Endothelial cell of umbilical vein (primary cell): ENCODE measurements around the gene NRM. TPM values are rescaled to one million over a fixed set of nuclear protein-coding genes. Genes with fewer than 3 reads are reported as not detected.

Experiments used
- BruUV-seq: library from RNA; stranded (reverse); fragments of 400-500 nt; replicated peaks from 2 replicates; lab custom pipeline; 2021; lab: Mats Ljungman, UMichigan
- CTCF ChIA-PET: fragments of 300-600, 350-600 bp; sonication (Branson Sonifier 250); formaldehyde crosslinking; loops from one replicate; lab custom pipeline; 2021; ENCODE audit warnings: antibody characterized with exemption, inconsistent platforms; lab: Charles Lee
- POLR2A ChIA-PET: fragments of 300-600, 350-600 bp; sonication (Branson Sonifier 250); formaldehyde crosslinking; loops from one replicate; lab custom pipeline; 2021; ENCODE audit warnings: antibody characterized with exemption, inconsistent platforms; lab: Charles Lee
- DNase-seq: peaks from one replicate; pipeline ENCODE4 v3.0.0-alpha.2; 2011; ENCODE audit warnings: low read depth, low spot score
- FAIRE-seq: peaks from 2 replicates; lab custom pipeline; 2011; peaks lifted over from hg19 to GRCh38; lab: Jason Lieb, UNC
- H2AFZ ChIP-seq: 2 replicates; pipeline ENCODE4 v1.6.0; 2012; ENCODE audit warnings: low read depth, low read length, control low read depth, inconsistent platforms
- H3K27ac ChIP-seq: 2 replicates; pipeline ENCODE4 v1.5.1; 2011; ENCODE audit warnings: low read depth, mild to moderate bottlenecking, control low read depth, low read length, moderate library complexity; ENCODE audit not compliant: insufficient read depth
- H3K27me3 ChIP-seq, 2 experiments: 2 replicates each; pipeline versions ENCODE4 v1.6.0 to v1.6.1; 2011; ENCODE audit warnings: low read length in 2 of 2, mixed read lengths in 1 of 2; ENCODE audit not compliant: control insufficient read depth in 2 of 2, insufficient read depth in 2 of 2
- H3K36me3 ChIP-seq, 2 experiments: 2 replicates in 1 of 2; 3 replicates in 1 of 2; pipeline ENCODE4 v1.5.1; 2011; ENCODE audit warnings: low read length in 2 of 2, mild to moderate bottlenecking in 1 of 2, moderate library complexity in 1 of 2; ENCODE audit not compliant: control insufficient read depth in 2 of 2, insufficient read depth in 2 of 2; ENCODE audit errors: extremely low read depth in 1 of 2
- H3K4me1 ChIP-seq: 3 replicates; pipeline ENCODE4 v1.5.1; 2011; ENCODE audit warnings: mild to moderate bottlenecking, low read length; ENCODE audit not compliant: control insufficient read depth, insufficient read depth; ENCODE audit errors: extremely low read depth
- H3K4me2 ChIP-seq: 2 replicates; pipeline ENCODE4 v1.6.1; 2011; ENCODE audit warnings: low read length, control low read depth, mixed read lengths; ENCODE audit not compliant: insufficient read depth
- H3K4me3 ChIP-seq, 3 experiments: fragments of 200-600 bp in 1 of 3; sonication (generic), shearing (Covaris generic) in 1 of 3; replicated peaks in 1 of 3; 2 replicates each; pipeline ENCODE4 v1.5.1; 2011 to 2016; ENCODE audit warnings: control low read depth in 3 of 3, low read length in 3 of 3, mild to moderate bottlenecking in 2 of 3, inconsistent platforms in 1 of 3, low read depth in 1 of 3, moderate library complexity in 1 of 3; ENCODE audit not compliant: insufficient read depth in 1 of 3
- H3K79me2 ChIP-seq: 2 replicates; pipeline ENCODE4 v1.6.0; 2012; ENCODE audit warnings: low read length, inconsistent platforms; ENCODE audit not compliant: control insufficient read depth, insufficient read depth
- H3K9ac ChIP-seq: replicated peaks from 2 replicates; pipeline ENCODE3; 2011; ENCODE audit warnings: low read length, control low read depth; ENCODE audit not compliant: insufficient read depth; ENCODE audit errors: extremely low read depth
- H3K9me1 ChIP-seq: replicated peaks from 3 replicates; pipeline ENCODE4 v1.6.0; 2011; ENCODE audit warnings: mild to moderate bottlenecking, low read length; ENCODE audit not compliant: control insufficient read depth, insufficient read depth; ENCODE audit errors: extremely low read depth
- H3K9me3 ChIP-seq: replicated peaks from 2 replicates; pipeline ENCODE4 v1.5.1; 2012; ENCODE audit warnings: low read length, inconsistent platforms; ENCODE audit not compliant: control insufficient read depth, insufficient read depth
- H4K20me1 ChIP-seq: replicated peaks from 2 replicates; pipeline ENCODE3; 2011; ENCODE audit warnings: mild to moderate bottlenecking, low read length; ENCODE audit not compliant: control insufficient read depth, insufficient read depth; ENCODE audit errors: extremely low read depth
- EZH2 ChIP-seq: IDR thresholded peaks from 2 replicates; pipeline ENCODE4 v1.6.1; 2012; ENCODE audit warnings: borderline replicate concordance, low read depth, mild to moderate bottlenecking, moderate library complexity, low read length, inconsistent platforms; ENCODE audit not compliant: severe bottlenecking
- FOS ChIP-seq: IDR thresholded peaks from 2 replicates; pipeline ENCODE4 v1.6.1; 2011; ENCODE audit warnings: mild to moderate bottlenecking, low read length, moderate library complexity, borderline replicate concordance; ENCODE audit not compliant: insufficient read depth
- GATA2 ChIP-seq: IDR thresholded peaks from 2 replicates; pipeline ENCODE4 v1.7.0; 2011; ENCODE audit warnings: low read depth, mild to moderate bottlenecking, moderate library complexity, mixed read lengths, low read length; ENCODE audit not compliant: insufficient read length, insufficient read depth
- JUN ChIP-seq: IDR thresholded peaks from 2 replicates; pipeline ENCODE4 v1.6.1; 2011; ENCODE audit warnings: borderline replicate concordance, low read depth; ENCODE audit not compliant: insufficient read length, insufficient read depth
- MYC ChIP-seq: IDR thresholded peaks from one replicate; pipeline ENCODE4 v1.6.1; 2011; ENCODE audit warnings: mild to moderate bottlenecking, low read depth, low read length
- POLR2A ChIP-seq: IDR thresholded peaks from 2 replicates; pipeline ENCODE4 v1.6.1; 2012; ENCODE audit warnings: low read depth, mild to moderate bottlenecking, control low read depth, low read length
- POLR2AphosphoS5 ChIP-seq: IDR thresholded peaks from 2 replicates; pipeline ENCODE4 v1.6.1; 2012; ENCODE audit warnings: low read depth, mild to moderate bottlenecking, control low read depth, low read length, moderate library complexity; ENCODE audit not compliant: insufficient read depth
- dilution Hi-C: fragments of 300-500 bp; cut with MboI; formaldehyde crosslinking; loops from one replicate; pipeline ENCODE4 v1.15.0; 2019; ENCODE audit warnings: low sequenced_read_pairs; ENCODE audit not compliant: extremely low pct_ligation_motif_present
- intact Hi-C: fragments of 100-400 bp; cut with micrococcal nuclease; formaldehyde crosslinking; loops from one replicate; pipeline ENCODE4 v1.10.0; 2022
- polyA plus RNA-seq, 4 experiments: library from polyadenylated mRNA; depleted of rRNA in 3 of 4; stranded (reverse) in 3 of 4; unstranded in 1 of 4; fragments of >200 nt; gene quantifications; 2 replicates each; pipeline versions ENCODE4 v1.2.1 to v1.2.3, GENCODE V29; 2011 to 2012; ENCODE audit warnings: missing spikeins in 1 of 4
- total RNA-seq: library from RNA; stranded (reverse); gene quantifications from 2 replicates; pipeline ENCODE4 v1.2.3, GENCODE V29; 2021
- TF ChIP-seq, protein P1 (sequence below): IDR thresholded peaks from 2 replicates; pipeline ENCODE4 v1.6.1; 2011; ENCODE audit not compliant: insufficient read depth, insufficient read length
- TF ChIP-seq, protein P2 (sequence below), 2 donors: IDR thresholded peaks; 1 replicate in 1 of 2; 2 replicates in 1 of 2; pipeline ENCODE4 v1.5.1; 2011; ENCODE audit warnings: low read length in 2 of 2, mild to moderate bottlenecking in 2 of 2, moderate library complexity in 2 of 2, control low read depth in 1 of 2, inconsistent platforms in 1 of 2, low read depth in 1 of 2; ENCODE audit not compliant: insufficient read depth in 1 of 2; ENCODE audit errors: extremely low read depth in 1 of 2

Gene NRM
- total and polyA plus RNA-seq, 2 donors (not counting 3 experiments of a cell fraction or from before 2014, with no cell fraction given), result 32.2 to 33.8 TPM

- Histone ChIP-seq H3K4me2 (no peak overlapping the region), H3K79me2 (peaks cover 23% of the 10 kb centered on the region), H3K27me3 (no peaks in the 10 kb centered on the region), H4K20me1 (peaks cover 4% of the 10 kb centered on the region), H3K9me1 (no peaks in the 10 kb centered on the region), H3K9ac (no peak overlapping the region), H3K4me3 (no peak overlapping the region), H3K36me3 (peaks cover 11 to 36% of the 10 kb centered on the region in 2 experiments), H3K9me3 (no peaks in the 10 kb centered on the region), H3K27ac (no peak overlapping the region), H3K4me1 (peaks cover 20% of the 10 kb centered on the region), H2AFZ (no peak overlapping the region)
- DNase-seq (peak; percentile 26), FAIRE-seq (no peak)
- dilution Hi-C loops, result loop anchor here (25.0 kb wide), 1 partner anchor 159 kb away; the partner anchor contains the start of gene DDR1
- ChIA-PET POLR2A (interaction anchor here (0.6 kb wide), 2 partner anchors 49 to 179 kb away, joined by 3 to 5 read pairs; no protein-coding TSS in a partner anchor), CTCF (interaction anchor here (0.7 to 4.7 kb wide), 9 partner anchors 24 to 359 kb away, joined by 3 to 184 read pairs (median 4); partner anchors contain the start of gene DHX16)
- TF ChIP-seq FOS, result no peak
- no peak for TF ChIP-seq MYC
- no peak for TF ChIP-seq GATA2
- TF ChIP-seq, protein P1, sequence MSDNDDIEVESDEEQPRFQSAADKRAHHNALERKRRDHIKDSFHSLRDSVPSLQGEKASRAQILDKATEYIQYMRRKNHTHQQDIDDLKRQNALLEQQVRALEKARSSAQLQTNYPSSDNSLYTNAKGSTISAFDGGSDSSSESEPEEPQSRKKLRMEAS, result no peak
- TF ChIP-seq EZH2, result no peak
- TF ChIP-seq POLR2AphosphoS5, result peak; percentile 36
- TF ChIP-seq, protein P2, sequence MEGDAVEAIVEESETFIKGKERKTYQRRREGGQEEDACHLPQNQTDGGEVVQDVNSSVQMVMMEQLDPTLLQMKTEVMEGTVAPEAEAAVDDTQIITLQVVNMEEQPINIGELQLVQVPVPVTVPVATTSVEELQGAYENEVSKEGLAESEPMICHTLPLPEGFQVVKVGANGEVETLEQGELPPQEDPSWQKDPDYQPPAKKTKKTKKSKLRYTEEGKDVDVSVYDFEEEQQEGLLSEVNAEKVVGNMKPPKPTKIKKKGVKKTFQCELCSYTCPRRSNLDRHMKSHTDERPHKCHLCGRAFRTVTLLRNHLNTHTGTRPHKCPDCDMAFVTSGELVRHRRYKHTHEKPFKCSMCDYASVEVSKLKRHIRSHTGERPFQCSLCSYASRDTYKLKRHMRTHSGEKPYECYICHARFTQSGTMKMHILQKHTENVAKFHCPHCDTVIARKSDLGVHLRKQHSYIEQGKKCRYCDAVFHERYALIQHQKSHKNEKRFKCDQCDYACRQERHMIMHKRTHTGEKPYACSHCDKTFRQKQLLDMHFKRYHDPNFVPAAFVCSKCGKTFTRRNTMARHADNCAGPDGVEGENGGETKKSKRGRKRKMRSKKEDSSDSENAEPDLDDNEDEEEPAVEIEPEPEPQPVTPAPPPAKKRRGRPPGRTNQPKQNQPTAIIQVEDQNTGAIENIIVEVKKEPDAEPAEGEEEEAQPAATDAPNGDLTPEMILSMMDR (IDR thresholded peaks at IDR 0.05; ENCODE audit: extremely low read depth in 1 of 2, insufficient read depth in 1 of 2, low read depth in 1 of 2, low read length in 2 of 2), result peak in 1 of 2 donors; percentile 28
- TF ChIP-seq POLR2A, result no peak
- TF ChIP-seq JUN, result no peak
- no TSS peak for BruUV-seq
- intact Hi-C loops, result loop anchor here (1.0 kb wide), 1 partner anchor 149 kb away; no protein-coding TSS in a partner anchor
These were observed 37.3 kb upstream of the NRM start for GRCh38 chr6:30727920-30728553.
